ENCODE data around the gene CRACDL.
A peak's percentile ranks its signal among the peaks of the same experiment; 100 is the strongest.
"Not testable (repeated sequence)": the region's sequence is repeated elsewhere in the genome, so short reads cannot be mapped to it uniquely, and the experiment has no call there.

CRACDL gene

GRCh38 chr2:98907966-98908905, 27.8 kb downstream of the CRACDL start:
- DNase-seq (ENCODE audit: low spot score), result no peak

DNA sequence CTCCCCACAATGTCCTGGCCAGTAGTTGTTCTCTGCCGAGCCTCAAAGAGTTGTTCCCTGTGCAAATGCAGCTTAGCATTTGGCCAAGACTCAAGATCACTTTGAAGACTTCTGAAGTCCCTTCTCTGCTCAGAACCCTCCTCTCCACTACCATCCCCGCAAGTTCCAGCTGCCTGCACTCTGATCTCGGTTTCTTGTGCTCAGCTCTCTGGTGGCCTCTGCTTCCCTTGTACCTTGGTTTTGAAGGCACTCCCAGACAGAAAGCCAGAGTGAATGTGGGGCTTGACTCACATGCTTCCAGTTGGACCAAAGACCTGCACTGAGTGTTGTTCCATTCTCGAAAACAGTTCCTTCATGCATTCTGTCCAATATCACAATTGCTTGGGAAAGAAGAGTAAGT, 28.6 kb downstream of the CRACDL start:
- no peak for DNase-seq (ENCODE audit: low spot score)

GRCh38 chr2:98903767-98904485, 32.1 kb downstream of the CRACDL start:
- no peak for DNase-seq (ENCODE audit: low spot score)

DNA sequence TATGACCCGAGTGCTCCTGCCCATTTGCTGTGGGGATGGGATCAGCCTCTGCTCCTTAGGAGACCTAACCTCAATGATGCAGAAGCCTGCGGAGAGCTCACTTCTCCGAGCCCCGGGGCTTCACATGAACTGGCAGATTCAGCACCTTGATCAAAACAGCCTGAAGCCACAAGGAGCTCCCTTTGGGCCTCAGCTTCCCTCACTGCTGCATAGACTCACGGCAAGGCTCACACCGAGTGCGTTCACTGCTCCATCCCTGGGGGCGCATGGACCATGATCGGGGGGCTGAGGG, 33.0 kb downstream of the CRACDL start:
- no peak for DNase-seq (ENCODE audit: low spot score)

DNA sequence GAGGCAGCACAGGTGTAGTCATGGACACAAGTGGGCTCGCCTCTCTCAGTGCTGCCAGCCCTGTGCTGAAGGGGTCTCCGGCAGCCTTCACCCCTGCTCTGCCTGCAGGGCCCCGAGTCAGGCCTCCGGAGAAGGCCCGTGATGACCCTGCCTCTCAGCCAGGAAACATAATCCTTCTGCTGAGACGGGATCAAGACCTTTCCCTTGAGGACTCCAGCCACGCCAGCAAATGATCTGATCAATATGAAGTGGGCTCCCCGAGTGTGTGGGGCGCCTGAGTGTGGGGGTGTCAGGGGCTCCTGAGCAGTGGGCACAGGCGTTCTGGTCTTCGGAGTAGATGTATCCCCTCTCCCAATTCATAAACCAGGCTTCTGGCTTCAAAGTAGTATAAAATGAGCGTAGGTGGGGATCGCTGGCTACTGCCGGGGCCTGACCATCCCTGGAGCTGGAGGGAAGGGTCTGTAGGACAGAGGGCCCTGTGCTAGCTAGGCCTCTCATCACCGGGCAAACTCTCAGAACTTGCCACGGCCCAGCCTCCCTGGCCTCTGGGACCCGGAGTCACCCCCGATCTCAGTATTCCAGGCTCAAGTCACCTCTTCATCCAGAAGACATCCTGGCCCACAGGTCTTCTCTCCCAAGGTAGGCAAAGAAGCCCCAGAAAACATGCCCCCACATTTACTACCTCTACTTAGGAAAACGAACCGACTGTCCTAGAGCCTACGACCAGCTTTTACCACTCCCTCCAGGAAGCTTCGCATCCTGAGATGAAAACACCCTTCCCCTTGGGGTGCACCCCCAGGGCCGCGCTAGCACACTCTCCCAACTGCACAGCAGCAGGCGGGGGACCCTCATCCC, 33.6 kb downstream of the CRACDL start:
- DNase-seq (ENCODE audit: low spot score), result no peak

DNA sequence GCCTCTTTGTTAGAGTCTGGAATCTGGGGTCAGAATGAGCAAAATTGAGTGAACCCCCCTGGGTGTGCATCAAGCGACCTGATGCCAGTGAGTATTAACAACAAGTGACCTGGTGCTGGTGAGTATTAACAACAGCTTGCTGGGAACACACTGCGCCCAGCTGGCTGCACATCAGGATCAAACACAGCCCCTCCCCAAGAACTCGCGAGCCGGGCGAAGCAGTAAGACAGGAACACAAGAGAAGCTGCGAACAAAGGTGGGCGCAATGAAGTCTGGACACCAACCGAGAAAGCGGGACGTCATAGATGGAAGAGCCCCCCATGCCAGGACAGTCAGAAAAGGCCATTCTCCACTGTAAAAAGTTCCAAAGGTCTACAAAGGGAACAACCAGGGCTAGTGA, 34.3 kb downstream of the CRACDL start:
- DNase-seq (ENCODE audit: low spot score), result no peak

- DNase-seq (ENCODE audit: low spot score), result no peak
Observed at GRCh38 chr2:98901291-98901690, 34.7 kb downstream of the CRACDL start.

- DNase-seq (ENCODE audit: low spot score), result no peak
Observed at GRCh38 chr2:98900721-98901120, 35.3 kb downstream of the CRACDL start.

DNA sequence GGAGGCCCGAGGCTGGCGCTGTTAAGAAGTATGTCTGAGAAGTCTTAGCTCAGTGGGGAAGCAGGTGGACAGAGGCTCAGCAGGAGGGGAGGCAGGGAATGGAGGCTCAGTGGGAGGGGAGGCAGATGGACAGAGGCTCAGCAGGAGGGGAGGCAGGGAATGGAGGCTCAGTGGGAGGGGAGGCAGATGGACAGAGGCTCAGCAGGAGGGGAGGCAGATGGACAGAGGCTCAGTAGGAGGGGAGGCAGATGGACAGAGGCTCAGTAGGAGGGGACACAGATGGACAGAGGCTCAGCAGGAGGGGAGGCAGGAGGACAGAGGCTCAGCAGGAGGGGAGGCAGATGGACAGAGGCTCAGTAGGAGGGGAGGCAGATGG, 36.3 kb downstream of the CRACDL start:
- DNase-seq (ENCODE audit: low spot score), result not testable (repeated sequence)

- no peak for DNase-seq (ENCODE audit: low spot score)
Observed at GRCh38 chr2:98899041-98899702, 36.9 kb downstream of the CRACDL start.

DNA sequence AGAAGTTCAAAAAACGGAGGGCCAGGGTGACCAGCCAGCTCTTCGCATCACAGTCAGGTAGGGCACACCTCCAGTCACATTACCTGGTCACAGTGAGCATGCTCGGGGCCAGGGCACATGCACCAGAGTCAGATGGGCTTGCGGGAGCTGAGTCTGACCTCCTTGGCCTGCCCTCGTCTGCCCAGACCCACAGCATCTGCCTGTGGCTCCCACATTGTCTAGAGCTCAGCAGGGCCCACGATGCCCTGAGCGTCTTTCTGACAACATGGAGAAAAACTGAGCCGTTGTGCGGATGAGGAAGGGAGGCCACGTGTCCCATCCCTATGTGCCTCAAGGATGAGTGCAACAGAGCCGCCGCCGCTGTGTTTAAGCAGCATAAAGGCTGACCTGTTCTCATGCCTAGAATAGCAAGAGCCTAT, 37.6 kb downstream of the CRACDL start:
- no peak for DNase-seq (ENCODE audit: low spot score)

DNA sequence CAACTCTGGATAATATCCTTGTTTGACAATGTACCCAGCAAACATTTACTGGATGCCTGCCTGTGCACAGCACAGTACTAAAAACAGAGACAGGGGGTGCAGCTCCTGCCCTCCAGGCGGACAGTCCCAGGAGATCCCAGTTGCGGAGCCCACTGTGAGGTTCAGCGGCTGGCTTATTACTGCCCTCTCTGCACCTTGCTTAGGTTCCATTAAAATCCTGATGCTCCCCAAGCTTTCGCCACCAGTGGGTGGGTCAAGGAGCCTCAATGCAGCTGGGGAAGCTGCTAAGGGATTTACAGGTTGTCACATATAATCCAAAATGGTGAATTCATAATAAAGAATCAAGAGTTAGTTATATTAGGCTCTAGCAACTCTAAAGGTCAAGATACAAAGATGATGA, 38.3 kb downstream of the CRACDL start:
- peak; percentile 2 for DNase-seq (ENCODE audit: low spot score)

DNA sequence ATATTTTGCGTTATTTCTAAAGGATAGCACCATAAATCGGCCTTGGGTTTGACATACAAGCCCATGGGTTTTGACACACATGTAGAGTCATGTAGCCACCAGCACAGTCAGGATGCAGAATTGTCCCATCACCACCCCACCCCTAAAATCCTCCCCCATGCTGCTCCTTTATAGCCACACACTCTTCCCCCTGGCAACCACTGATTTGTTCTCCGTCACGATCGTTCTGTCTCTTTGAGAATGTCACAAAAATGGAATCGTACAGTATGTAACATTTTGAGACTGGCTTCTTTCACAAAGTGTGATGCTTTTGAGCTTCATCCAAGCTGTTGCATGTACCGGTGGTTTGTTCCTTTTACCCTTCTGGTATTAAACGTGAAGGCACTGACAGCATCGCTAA, 39.1 kb downstream of the CRACDL start:
- peak; percentile 26 for DNase-seq (ENCODE audit: low spot score)

DNA sequence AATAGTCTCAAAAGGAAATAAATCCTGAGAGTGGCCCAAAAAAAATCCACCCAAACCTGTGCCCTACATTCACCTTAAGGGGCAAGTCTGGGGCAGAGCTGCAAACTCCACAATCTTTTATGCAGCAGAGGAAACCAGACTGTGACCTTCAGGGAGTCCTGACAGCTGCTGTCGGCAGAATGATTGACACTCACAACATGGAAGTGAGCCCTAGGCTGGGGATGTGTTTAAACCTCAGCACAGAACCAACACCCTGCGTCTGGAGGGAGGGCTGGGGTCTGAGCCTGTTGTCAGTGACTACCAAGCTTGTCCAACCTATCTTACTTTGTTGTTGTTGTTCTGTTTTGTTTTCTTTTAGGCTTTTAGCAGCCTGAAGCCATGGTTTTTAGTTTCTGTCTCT, 39.6 kb downstream of the CRACDL start:
- peak; percentile 55 for DNase-seq (ENCODE audit: low spot score)

- DNase-seq (ENCODE audit: low spot score), result peak; percentile 40
Observed at GRCh38 chr2:98895901-98896300, 40.1 kb downstream of the CRACDL start.

DNA sequence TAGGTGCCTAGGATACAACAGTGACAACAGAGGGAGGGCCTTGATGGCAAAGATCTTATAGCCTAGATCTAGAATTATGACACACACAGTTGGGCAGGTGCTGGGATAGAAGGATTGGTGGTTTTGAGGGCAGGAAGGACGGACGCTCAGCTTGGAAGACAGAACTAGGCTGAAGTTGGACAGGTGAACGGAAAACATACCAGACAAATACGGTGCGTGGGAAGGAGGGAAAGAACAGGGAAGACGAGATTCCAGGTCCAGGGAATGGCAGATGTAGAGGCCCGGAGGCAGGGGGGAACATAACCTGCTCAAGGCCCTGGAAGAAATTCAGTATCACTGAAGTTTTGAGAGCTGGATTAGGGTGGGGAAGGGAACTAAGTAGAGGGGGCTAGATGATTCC, 40.8 kb downstream of the CRACDL start:
- peak; percentile 42 for DNase-seq (ENCODE audit: low spot score)

DNA sequence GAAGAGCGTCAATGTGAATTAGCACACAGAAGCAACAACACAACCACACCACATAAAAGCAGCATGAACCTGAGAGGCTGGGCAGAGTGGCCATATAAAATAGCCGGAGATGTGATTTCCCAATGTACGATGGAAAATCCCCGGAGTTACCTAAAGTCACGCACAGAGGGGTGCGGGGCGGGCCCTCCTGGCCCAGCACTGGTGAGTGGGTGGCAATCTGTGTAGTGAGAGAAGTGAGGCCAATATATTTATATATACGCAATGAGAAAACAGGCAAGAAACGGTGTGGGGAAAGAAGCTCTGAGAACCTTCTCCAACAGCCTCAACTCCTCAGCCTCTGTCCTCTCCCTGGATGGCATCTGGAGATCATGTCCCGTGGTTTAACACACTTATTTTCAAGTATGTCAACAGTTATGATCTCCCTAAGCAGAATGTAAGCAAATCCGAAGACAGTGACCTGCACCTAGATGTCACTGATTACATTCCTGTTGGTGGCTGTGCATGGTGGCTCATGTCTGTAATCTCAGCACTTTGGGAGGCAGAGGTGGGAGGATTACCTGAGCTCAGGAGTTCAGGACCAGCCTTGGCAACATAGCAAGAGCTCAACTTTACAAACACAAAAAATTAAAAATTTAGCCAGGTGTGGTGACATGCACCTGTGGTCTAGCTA, 41.6 kb downstream of the CRACDL start:
- DNase-seq (ENCODE audit: low spot score), result peak; percentile 22

- DNase-seq (ENCODE audit: low spot score), result peak; percentile 51
Observed at GRCh38 chr2:98893911-98894321, 42.1 kb downstream of the CRACDL start.

DNA sequence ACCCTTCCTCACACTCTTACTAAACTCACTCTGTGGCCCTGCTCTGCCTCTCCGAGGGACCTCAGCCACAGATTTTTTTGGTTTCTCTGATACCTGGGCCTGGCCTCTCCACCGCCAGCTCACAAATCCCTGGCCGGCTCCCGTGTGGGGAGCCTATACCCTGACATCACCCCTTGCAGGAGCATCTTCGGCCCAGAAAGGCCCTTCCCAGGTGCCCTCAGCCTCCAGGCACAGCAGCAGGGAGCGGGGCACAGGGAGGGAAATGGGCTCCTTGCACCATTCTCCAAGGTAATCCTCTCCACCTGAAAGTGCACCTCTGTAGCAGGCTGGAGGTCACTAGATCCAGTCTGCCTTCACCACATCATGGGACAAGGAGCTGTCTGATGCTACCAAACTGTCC, 43.2 kb downstream of the CRACDL start:
- peak; percentile 15 for DNase-seq (ENCODE audit: low spot score)

GRCh38 chr2:98891591-98891990, 44.4 kb downstream of the CRACDL start:
- no peak for DNase-seq (ENCODE audit: low spot score)

DNA sequence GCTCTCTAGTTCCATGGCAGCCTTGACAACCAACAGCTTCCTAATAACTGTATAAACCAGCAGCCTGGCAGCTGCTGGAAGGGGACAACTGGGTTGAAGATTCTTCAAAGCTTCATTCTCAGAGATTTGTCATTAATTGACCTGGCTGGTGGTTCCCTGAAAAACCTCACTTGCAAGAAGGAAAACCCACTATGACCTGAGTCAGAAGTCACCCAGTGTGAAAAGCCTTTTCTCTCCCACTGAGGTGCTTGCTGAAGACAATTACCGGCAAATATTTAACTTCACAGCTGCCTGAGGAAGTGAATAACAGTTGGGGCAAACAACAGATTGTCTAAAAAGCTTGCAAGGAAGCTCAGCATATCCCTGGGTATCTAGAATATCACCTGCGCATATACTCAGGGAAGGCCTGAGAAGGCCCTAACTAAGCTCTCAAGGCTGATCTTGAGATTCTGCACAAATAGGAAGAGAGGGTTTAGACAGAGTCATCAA, 49.9 kb downstream of the CRACDL start:
- no peak for DNase-seq (ENCODE audit: low spot score)
